SK-N-SH (cell line): ENCODE measurements around the gene CRB2. TPM values are rescaled to one million over a fixed set of nuclear protein-coding genes. Genes with fewer than 3 reads are reported as not detected.

Experiments
- CTCF ChIA-PET: fragments of 300-600, 350-600 bp; formaldehyde crosslinking; extraction: SDS; loops from one replicate; lab custom pipeline; 2021; lab: Yijun Ruan, JAX
- POLR2A ChIA-PET: fragments of 350-600 bp; sonication (Branson Sonifier 250); formaldehyde crosslinking; extraction: SDS; loops from one replicate; lab custom pipeline; 2020; ENCODE audit warnings: antibody characterized with exemption, inconsistent platforms; lab: Yijun Ruan, JAX
- DNase-seq: peaks from one replicate; pipeline ENCODE4 v3.0.0; 2012
- H2AFZ ChIP-seq: fragments of 200-600 bp; sonication (generic); 2 replicates; pipeline ENCODE4 v1.8.1; 2016; ENCODE audit warnings: antibody characterized with exemption, mild to moderate bottlenecking, low read depth
- H3F3A ChIP-seq: fragments of 200-600 bp; sonication (generic); replicated peaks from 2 replicates; pipeline ENCODE3; 2016; ENCODE audit warnings: antibody characterized with exemption, mild to moderate bottlenecking; ENCODE audit not compliant: insufficient read depth
- H3K27ac ChIP-seq, 2 experiments: fragments of 200-500 bp in 1 of 2; fragments of 200-600 bp in 1 of 2; sonication (Bioruptor generic) in 1 of 2; sonication (generic), shearing (Covaris generic) in 1 of 2; 2 replicates each; pipeline versions ENCODE4 v1.5.1 to v1.6.1; 2014 to 2016; ENCODE audit warnings: low read depth in 2 of 2, inconsistent platforms in 1 of 2, low read length in 1 of 2, mild to moderate bottlenecking in 1 of 2, mixed read lengths in 1 of 2
- H3K27me3 ChIP-seq: fragments of 200-600 bp; sonication (generic), shearing (Covaris generic); 2 replicates; pipeline ENCODE4 v1.6.1; 2016; ENCODE audit warnings: mixed run types; ENCODE audit not compliant: insufficient read depth
- H3K36me3 ChIP-seq, 2 experiments: fragments of 200-500 bp in 1 of 2; fragments of 200-600 bp in 1 of 2; sonication (Bioruptor generic) in 1 of 2; sonication (generic) in 1 of 2; replicated peaks in 1 of 2; 2 replicates each; pipeline versions ENCODE3 to v1.5.1; 2014 to 2016; ENCODE audit warnings: low read length in 1 of 2, mild to moderate bottlenecking in 1 of 2; ENCODE audit not compliant: insufficient read depth in 2 of 2, control insufficient read depth in 1 of 2
- H3K4me1 ChIP-seq, 2 experiments: fragments of 200-500 bp in 1 of 2; fragments of 200-600 bp in 1 of 2; sonication (Bioruptor generic) in 1 of 2; sonication (generic), shearing (Covaris generic) in 1 of 2; 2 replicates each; pipeline versions ENCODE4 v1.5.1 to v1.6.1; 2014 to 2016; ENCODE audit warnings: low read depth in 1 of 2, low read length in 1 of 2, mixed run types in 1 of 2; ENCODE audit not compliant: insufficient read depth in 2 of 2, control insufficient read depth in 1 of 2
- H3K4me2 ChIP-seq: fragments of 200-600 bp; sonication (generic), shearing (Covaris generic); 2 replicates; pipeline ENCODE4 v1.6.1; 2017; ENCODE audit warnings: mixed run types
- H3K4me3 ChIP-seq, 2 experiments: fragments of 200-500 bp in 1 of 2; fragments of 200-600 bp in 1 of 2; sonication (Bioruptor generic) in 1 of 2; sonication (generic), shearing (Covaris generic) in 1 of 2; 2 replicates each; pipeline versions ENCODE4 v1.5.1 to v1.8.1; 2014 to 2016; ENCODE audit warnings: low read depth in 2 of 2, inconsistent platforms in 1 of 2, low read length in 1 of 2, mild to moderate bottlenecking in 1 of 2, mixed read lengths in 1 of 2, moderate library complexity in 1 of 2
- H3K79me2 ChIP-seq: fragments of 200-600 bp; sonication (generic); 2 replicates; pipeline ENCODE4 v1.8.1; 2017; ENCODE audit warnings: mild to moderate bottlenecking; ENCODE audit not compliant: insufficient read depth
- H3K9ac ChIP-seq: fragments of 200-600 bp; sonication (generic); 2 replicates; pipeline ENCODE4 v1.6.1; 2017; ENCODE audit warnings: mixed run types
- H3K9me2 ChIP-seq: fragments of 200-600 bp; sonication (generic); 2 replicates; pipeline ENCODE4 v1.6.1; 2017; ENCODE audit warnings: mixed run types
- H3K9me3 ChIP-seq: fragments of 200-600 bp; sonication (generic); 2 replicates; pipeline ENCODE4 v1.6.1; 2017; ENCODE audit warnings: mixed run types, mild to moderate bottlenecking, moderate library complexity
- H4K20me1 ChIP-seq: fragments of 200-600 bp; sonication (generic); 2 replicates; pipeline ENCODE4 v1.6.1; 2017; ENCODE audit warnings: mild to moderate bottlenecking, mixed run types; ENCODE audit not compliant: insufficient read depth
- CHD2 ChIP-seq: fragments of 150-350 bp; IDR thresholded peaks from 2 replicates; pipeline ENCODE4 v1.6.1; 2018; ENCODE audit warnings: low read length; ENCODE audit not compliant: partially characterized antibody
- EP300 ChIP-seq, 2 experiments: IDR thresholded peaks; 2 replicates each; pipeline versions ENCODE4 v1.4.0 to v1.6.1; 2012; ENCODE audit warnings: borderline replicate concordance in 1 of 2, low read depth in 1 of 2, low read length in 1 of 2
- FOSL2 ChIP-seq: IDR thresholded peaks from 2 replicates; pipeline ENCODE4 v1.4.0; 2012; ENCODE audit warnings: low read depth, mild to moderate bottlenecking, moderate library complexity, borderline replicate concordance
- GABPA ChIP-seq: IDR thresholded peaks from 2 replicates; pipeline ENCODE4 v1.4.0; 2012; ENCODE audit warnings: low read depth, mild to moderate bottlenecking
- GATA2 ChIP-seq: sonication (generic); formaldehyde crosslinking; IDR thresholded peaks from 2 replicates; pipeline ENCODE4 v1.5.0; 2020; ENCODE audit warnings: mild to moderate bottlenecking, missing genetic modification reagents
- NRF1 ChIP-seq: IDR thresholded peaks from 2 replicates; pipeline ENCODE4 v1.6.1; 2012; ENCODE audit warnings: low read depth, mild to moderate bottlenecking, low read length
- RCOR1 ChIP-seq: fragments of 150-350 bp; IDR thresholded peaks from 2 replicates; pipeline ENCODE4 v1.6.1; 2017; ENCODE audit warnings: antibody characterized with exemption, low read length
- REST ChIP-seq: IDR thresholded peaks from 2 replicates; pipeline ENCODE4 v1.6.1; 2012; ENCODE audit warnings: mild to moderate bottlenecking, low read depth, low read length, moderate library complexity
- RFX5 ChIP-seq: IDR thresholded peaks from 2 replicates; pipeline ENCODE4 v1.6.1; 2012; ENCODE audit warnings: mild to moderate bottlenecking, improper control_type of control experiment, low read length
- SIN3A ChIP-seq: IDR thresholded peaks from 2 replicates; pipeline ENCODE4 v1.6.1; 2012; ENCODE audit warnings: low read depth, mild to moderate bottlenecking, low read length, moderate library complexity, borderline replicate concordance
- SMC3 ChIP-seq: IDR thresholded peaks from 2 replicates; pipeline ENCODE4 v1.6.1; 2012; ENCODE audit warnings: low read depth, low read length, improper control_type of control experiment
- TCF12 ChIP-seq: IDR thresholded peaks from 2 replicates; pipeline ENCODE4 v1.4.0; 2012
- TEAD4 ChIP-seq: IDR thresholded peaks from 2 replicates; pipeline ENCODE4 v1.4.0; 2012; ENCODE audit warnings: mild to moderate bottlenecking, borderline replicate concordance; ENCODE audit not compliant: insufficient read depth
- USF1 ChIP-seq: IDR thresholded peaks from 2 replicates; pipeline ENCODE4 v1.4.0; 2012; ENCODE audit warnings: low read depth, borderline replicate concordance
- USF2 ChIP-seq: fragments of 150-350 bp; IDR thresholded peaks from 2 replicates; pipeline ENCODE4 v1.6.1; 2017; ENCODE audit warnings: antibody characterized with exemption, low read length, low read depth, borderline replicate concordance
- YY1 ChIP-seq: IDR thresholded peaks from 2 replicates; pipeline ENCODE4 v1.4.0; 2012; ENCODE audit warnings: low read depth, mild to moderate bottlenecking
- ZBTB33 ChIP-seq: IDR thresholded peaks from 2 replicates; pipeline ENCODE4 v1.4.0; 2012; ENCODE audit warnings: low read depth, borderline replicate concordance
- WGBS: methylation state at CpG from one replicate; pipeline ENCODE4 v1.1.6; 2017; ENCODE audit warnings: low lambda C conversion rate; 5-methylcytosine and 5-hydroxymethylcytosine counted together
- polyA plus RNA-seq, 3 experiments: library from polyadenylated mRNA; depleted of rRNA; stranded (reverse); fragments of >200 nt; gene quantifications; 2 replicates each; pipeline ENCODE4 v1.2.3, GENCODE V29; 2012

CRB2 gene
- polyA plus RNA-seq, 1 of the 3 experiments (the other 2 are of a cell fraction) = not detected

- CTCF ChIA-PET = interaction anchor here (1.3 kb wide), 1 partner anchor 16 kb away, joined by 5 read pairs; no protein-coding TSS in a partner anchor
- Histone ChIP-seq H3K4me1 (no peaks in the 10 kb centered on the region), H3K4me2 (no peak overlapping the region), H3K27ac (no peak overlapping the region), H4K20me1 (no peaks in the 10 kb centered on the region), H3K9me2 (no peaks in the 10 kb centered on the region), H3K36me3 (peaks cover 0 to 12% of the 10 kb centered on the region in 2 experiments), H3K4me3 (no peak overlapping the region), H3K27me3 (no peaks in the 10 kb centered on the region), H3F3A (no peaks in the 10 kb centered on the region), H3K9ac (no peak overlapping the region), H3K9me3 (no peaks in the 10 kb centered on the region), H3K79me2 (no peaks in the 10 kb centered on the region), H2AFZ (no peak overlapping the region)
- no peak for DNase-seq
- TF ChIP-seq CHD2 (no peak), TEAD4 (no peak)
- POLR2A ChIA-PET = no interaction called here
- 91% methylated on average over 18 of the region's 21 CpGs for WGBS
These were observed 66.8 kb downstream of the CRB2 start for GRCh38 chr9:123422635-123423310.

- Histone ChIP-seq H3K4me3 (no peak overlapping the region), H3K27ac (no peak overlapping the region), H3K79me2 (no peaks in the 10 kb centered on the region), H2AFZ (no peak overlapping the region), H3F3A (no peaks in the 10 kb centered on the region)
- no peak for DNase-seq
- no peak for TF ChIP-seq TCF12
- TF ChIP-seq USF2 = no peak
- no peak for TF ChIP-seq FOSL2
- TF ChIP-seq EP300 (IDR thresholded peaks at IDR 0.05; ENCODE audit: borderline replicate concordance in 1 of 2, low read depth in 1 of 2, low read length in 1 of 2) = no peak
- TF ChIP-seq SIN3A = no peak
- TF ChIP-seq RCOR1 = no peak
- no peak for TF ChIP-seq YY1
- no peak for TF ChIP-seq REST
- TF ChIP-seq NRF1 = no peak
- TF ChIP-seq SMC3 = no peak
- TF ChIP-seq USF1 = no peak
- no peak for TF ChIP-seq GATA2 (CRISPR knock-in tag)
- TF ChIP-seq TEAD4 = no peak
- no peak for TF ChIP-seq RFX5
- no peak for TF ChIP-seq GABPA
- no peak for TF ChIP-seq ZBTB33
- TF ChIP-seq, all 33 proteins: peak for 0
- Histone ChIP-seq H3K9me3 (no peaks in the 10 kb centered on the region), H3K9me2 (no peaks in the 10 kb centered on the region), H4K20me1 (no peaks in the 10 kb centered on the region), H3K4me2 (no peak overlapping the region), H3K9ac (no peak overlapping the region), H3K36me3 (peaks cover 0 to 12% of the 10 kb centered on the region in 2 experiments), H3K4me1 (no peaks in the 10 kb centered on the region), H3K27me3 (no peaks in the 10 kb centered on the region)
- CTCF ChIA-PET = interaction anchor here (1.3 kb wide), 1 partner anchor 16 kb away, joined by 5 read pairs; no protein-coding TSS in a partner anchor
- WGBS = 93% methylated on average over 8 of the region's 8 CpGs
- POLR2A ChIA-PET = no interaction called here
These were observed 67.3 kb downstream of the CRB2 start for GRCh38 chr9:123423311-123423640.
